Activated B cell treated with CpG ODN at 0.5 μM for 24 hours (primary cell): ENCODE data around the gene RPRD2. TPM values are rescaled to one million over a fixed set of nuclear protein-coding genes. Genes with fewer than 3 reads are reported as not detected.

Experiments used
- ATAC-seq: fragments of 200-7000 bp; cut with Tn5 transposase; one replicate; pipeline ENCODE4 v1.10.0; 2021; ENCODE audit warnings: low read depth, mild to moderate bottlenecking, moderate library complexity
- CTCF ChIA-PET: fragments of 350-600 bp; sonication (Branson Sonifier 250); formaldehyde crosslinking; loops from one replicate; lab custom pipeline; 2021; ENCODE audit warnings: antibody characterized with exemption; lab: Charles Lee
- POLR2A ChIA-PET: fragments of 350-600 bp; sonication (Branson Sonifier 250); formaldehyde crosslinking; loops from one replicate; lab custom pipeline; 2021; ENCODE audit warnings: antibody characterized with exemption; lab: Charles Lee
- DNase-seq: peaks from one replicate; pipeline ENCODE4 v3.0.0; 2022
- H3K27ac Mint-ChIP-seq: one replicate; pipeline ENCODE4 v1.8.0; 2020; ENCODE audit warnings: mixed read lengths
- H3K27me3 Mint-ChIP-seq: one replicate; pipeline ENCODE4 v1.8.0; 2021; ENCODE audit warnings: mixed read lengths
- H3K36me3 Mint-ChIP-seq: one replicate; pipeline ENCODE4 v1.8.0; 2021; ENCODE audit warnings: low read depth, mixed read lengths
- H3K4me1 Mint-ChIP-seq: one replicate; pipeline ENCODE4 v1.8.0; 2021; ENCODE audit warnings: mixed read lengths
- H3K4me3 Mint-ChIP-seq: one replicate; pipeline ENCODE4 v1.8.0; 2020; ENCODE audit warnings: mild to moderate bottlenecking, mixed read lengths
- H3K9me3 Mint-ChIP-seq: one replicate; pipeline ENCODE4 v1.8.0; 2020; ENCODE audit warnings: mixed read lengths
- CTCF ChIP-seq: fragments of 200-600 bp; IDR thresholded peaks from one replicate; pipeline ENCODE4 v1.8.0; 2022; ENCODE audit warnings: antibody characterized with exemption, mild to moderate bottlenecking
- intact Hi-C: fragments of 100-400 bp; cut with micrococcal nuclease; formaldehyde crosslinking; loops from one replicate; pipeline ENCODE4 v1.15.1; 2024
- total RNA-seq: library from RNA; stranded (reverse); gene quantifications from 2 replicates; pipeline ENCODE4 v1.2.3, GENCODE V29; 2022

The RPRD2 gene
- total RNA-seq, 1 donor from 2014 or later, result 28.6 TPM

- ATAC-seq (no peak), DNase-seq (no peak)
- peaks cover 27% of the 10 kb centered on the region for H3K4me1 Mint-ChIP-seq
- intact Hi-C loops, result no loop called here
- peak overlapping the region; percentile 95 for H3K4me3 Mint-ChIP-seq
- no peak for TF ChIP-seq CTCF
- no peaks in the 10 kb centered on the region for H3K36me3 Mint-ChIP-seq
- POLR2A ChIA-PET, result interaction anchor here (0.5 to 4.2 kb wide), 6 partner anchors 24 to 1149 kb away, joined by 3 to 41 read pairs (median 12); partner anchors contain the start of gene TARS2
- H3K27ac Mint-ChIP-seq, result peak overlapping the region; percentile 24
- CTCF ChIA-PET, result no interaction called here
- H3K9me3 Mint-ChIP-seq, result no peaks in the 10 kb centered on the region
- no peaks in the 10 kb centered on the region for H3K27me3 Mint-ChIP-seq
Measured at GRCh38 chr1:150514260-150514659, 150.3 kb downstream of the RPRD2 start.

- intact Hi-C loops, result loop anchor here (1.0 to 5.0 kb wide), 4 partner anchors 17 to 258 kb away; partner anchors contain the start of genes CA14 and TARS2
- Mint-ChIP-seq H3K9me3 (no peaks in the 10 kb centered on the region), H3K27me3 (no peaks in the 10 kb centered on the region), H3K36me3 (no peaks in the 10 kb centered on the region), H3K4me3 (peak overlapping the region; percentile 95), H3K27ac (peak overlapping the region; percentile 83), H3K4me1 (peaks cover 27% of the 10 kb centered on the region)
- no peak for DNase-seq
- TF ChIP-seq CTCF, result no peak
- ATAC-seq, result no peak
- ChIA-PET CTCF (interaction anchor here (1.2 to 2.0 kb wide), 3 partner anchors 28 to 46 kb away, joined by 3 to 8 read pairs (median 4); partner anchors contain the start of gene TARS2), POLR2A (interaction anchor here (0.5 to 4.2 kb wide), 9 partner anchors 13 to 1148 kb away, joined by 4 to 41 read pairs (median 6); partner anchors contain the start of genes APH1A, ENSA and TARS2)
Measured at GRCh38 chr1:150514913-150515327, 151.0 kb downstream of the RPRD2 start.

GRCh38 chr1:150515328-150516049 is 151.5 kb downstream of the RPRD2 start, which contains the start of gene FALEC:
TSS of gene FALEC (plus strand) at chr1:150515752.
- CTCF ChIA-PET, result interaction anchor here (1.1 to 2.0 kb wide), 4 partner anchors 28 to 50 kb away, joined by 3 to 8 read pairs (median 4); partner anchors contain the start of gene TARS2
- peak; percentile 93 for DNase-seq
- no peaks in the 10 kb centered on the region for H3K27me3 Mint-ChIP-seq
- H3K9me3 Mint-ChIP-seq, result no peaks in the 10 kb centered on the region
- ATAC-seq, result peak; percentile 98
- peak within 1 kb of the TSS; percentile 95 for H3K4me3 Mint-ChIP-seq
- H3K27ac Mint-ChIP-seq, result peak within 1 kb of the TSS; percentile 83
- intact Hi-C loops, result loop anchor here (1.0 to 5.0 kb wide), 4 partner anchors 17 to 258 kb away; partner anchors contain the start of genes CA14 and TARS2
- POLR2A ChIA-PET, result interaction anchor here (0.5 to 4.2 kb wide), 15 partner anchors 14 to 731 kb away, joined by 3 to 41 read pairs (median 5); partner anchors contain the start of genes APH1A, ENSA, MCL1 and TARS2
- no peaks in the 10 kb centered on the region for H3K36me3 Mint-ChIP-seq
- H3K4me1 Mint-ChIP-seq, result peaks cover 27% of the 10 kb centered on the region
- no peak for TF ChIP-seq CTCF

GRCh38 chr1:150516050-150516591 is 152.2 kb downstream of the RPRD2 start:
- no peak for TF ChIP-seq CTCF
- Mint-ChIP-seq H3K4me3 (peak overlapping the region; percentile 95), H3K4me1 (peaks cover 27% of the 10 kb centered on the region), H3K9me3 (no peaks in the 10 kb centered on the region), H3K27ac (peak overlapping the region; percentile 61), H3K27me3 (no peaks in the 10 kb centered on the region), H3K36me3 (no peaks in the 10 kb centered on the region)
- intact Hi-C loops, result loop anchor here (5.0 kb wide), 2 partner anchors 46 to 259 kb away; partner anchors contain the start of gene CA14
- DNase-seq (no peak), ATAC-seq (no peak)
- ChIA-PET CTCF (interaction anchor here (0.8 to 2.0 kb wide), 6 partner anchors 17 to 260 kb away, joined by 3 to 8 read pairs (median 4); partner anchors contain the start of gene TARS2), POLR2A (interaction anchor here (0.6 to 4.2 kb wide), 15 partner anchors 15 to 730 kb away, joined by 3 to 41 read pairs (median 5); partner anchors contain the start of genes APH1A, ENSA, MCL1 and TARS2)
